ENCODE results near the gene GLUD1. TPM values are rescaled to one million over a fixed set of nuclear protein-coding genes. Genes with fewer than 3 reads are reported as not detected.
"Not testable (repeated sequence)": the region's sequence is repeated elsewhere in the genome, so short reads cannot be mapped to it uniquely, and the experiment has no call there.

Gene GLUD1
- total RNA-seq, 1 donor from 2014 or later = 125 TPM

GRCh38 chr10:87119029-87119428, 24.4 kb upstream of the GLUD1 start:
- not testable (repeated sequence) for H3K27ac Mint-ChIP-seq (ENCODE audit: unreplicated experiment); DNase-seq (ENCODE audit: extremely low spot score, unreplicated experiment)
- peaks cover 12% of the 10 kb centered on the region for H3K36me3 Mint-ChIP-seq (ENCODE audit: unreplicated experiment)

GRCh38 chr10:87118122-87118521, 23.5 kb upstream of the GLUD1 start:
- H3K9me3 Mint-ChIP-seq (ENCODE audit: unreplicated experiment); H3K27me3 Mint-ChIP-seq (ENCODE audit: unreplicated experiment); DNase-seq (ENCODE audit: extremely low spot score, unreplicated experiment); H3K4me3 Mint-ChIP-seq (ENCODE audit: unreplicated experiment); H3K4me1 Mint-ChIP-seq (ENCODE audit: unreplicated experiment); H3K27ac Mint-ChIP-seq (ENCODE audit: unreplicated experiment): not testable (repeated sequence)
- H3K36me3 Mint-ChIP-seq (ENCODE audit: unreplicated experiment) = peaks cover 12% of the 10 kb centered on the region

More at GRCh38 chr10:87119029-87119428, 24.4 kb upstream of the GLUD1 start:
- H3K4me1 Mint-ChIP-seq (ENCODE audit: unreplicated experiment); H3K4me3 Mint-ChIP-seq (ENCODE audit: unreplicated experiment); H3K9me3 Mint-ChIP-seq (ENCODE audit: unreplicated experiment); H3K27me3 Mint-ChIP-seq (ENCODE audit: unreplicated experiment): not testable (repeated sequence)

GRCh38 chr10:87105446-87106124, 10.9 kb upstream of the GLUD1 start:
- H3K9me3 Mint-ChIP-seq (ENCODE audit: unreplicated experiment) = no peaks in the 10 kb centered on the region
- no peak overlapping the region for H3K4me3 Mint-ChIP-seq (ENCODE audit: unreplicated experiment)
- H3K27ac Mint-ChIP-seq (ENCODE audit: unreplicated experiment) = no peak overlapping the region
- DNase-seq (ENCODE audit: extremely low spot score, unreplicated experiment) = no peak
- H3K4me1 Mint-ChIP-seq (ENCODE audit: unreplicated experiment) = no peaks in the 10 kb centered on the region
- TF ChIP-seq, protein P1, sequence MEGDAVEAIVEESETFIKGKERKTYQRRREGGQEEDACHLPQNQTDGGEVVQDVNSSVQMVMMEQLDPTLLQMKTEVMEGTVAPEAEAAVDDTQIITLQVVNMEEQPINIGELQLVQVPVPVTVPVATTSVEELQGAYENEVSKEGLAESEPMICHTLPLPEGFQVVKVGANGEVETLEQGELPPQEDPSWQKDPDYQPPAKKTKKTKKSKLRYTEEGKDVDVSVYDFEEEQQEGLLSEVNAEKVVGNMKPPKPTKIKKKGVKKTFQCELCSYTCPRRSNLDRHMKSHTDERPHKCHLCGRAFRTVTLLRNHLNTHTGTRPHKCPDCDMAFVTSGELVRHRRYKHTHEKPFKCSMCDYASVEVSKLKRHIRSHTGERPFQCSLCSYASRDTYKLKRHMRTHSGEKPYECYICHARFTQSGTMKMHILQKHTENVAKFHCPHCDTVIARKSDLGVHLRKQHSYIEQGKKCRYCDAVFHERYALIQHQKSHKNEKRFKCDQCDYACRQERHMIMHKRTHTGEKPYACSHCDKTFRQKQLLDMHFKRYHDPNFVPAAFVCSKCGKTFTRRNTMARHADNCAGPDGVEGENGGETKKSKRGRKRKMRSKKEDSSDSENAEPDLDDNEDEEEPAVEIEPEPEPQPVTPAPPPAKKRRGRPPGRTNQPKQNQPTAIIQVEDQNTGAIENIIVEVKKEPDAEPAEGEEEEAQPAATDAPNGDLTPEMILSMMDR (IDR thresholded peaks at IDR 0.05) = no peak
- H3K27me3 Mint-ChIP-seq (ENCODE audit: unreplicated experiment) = no peaks in the 10 kb centered on the region
- H3K36me3 Mint-ChIP-seq (ENCODE audit: unreplicated experiment) = peaks cover 39% of the 10 kb centered on the region

GRCh38 chr10:87104727-87105126, 10.1 kb upstream of the GLUD1 start:
- H3K9me3 Mint-ChIP-seq (ENCODE audit: unreplicated experiment); H3K27ac Mint-ChIP-seq (ENCODE audit: unreplicated experiment); H3K4me3 Mint-ChIP-seq (ENCODE audit: unreplicated experiment); H3K4me1 Mint-ChIP-seq (ENCODE audit: unreplicated experiment); DNase-seq (ENCODE audit: extremely low spot score, unreplicated experiment); H3K27me3 Mint-ChIP-seq (ENCODE audit: unreplicated experiment): not testable (repeated sequence)
- H3K36me3 Mint-ChIP-seq (ENCODE audit: unreplicated experiment) = peaks cover 38% of the 10 kb centered on the region

DNA sequence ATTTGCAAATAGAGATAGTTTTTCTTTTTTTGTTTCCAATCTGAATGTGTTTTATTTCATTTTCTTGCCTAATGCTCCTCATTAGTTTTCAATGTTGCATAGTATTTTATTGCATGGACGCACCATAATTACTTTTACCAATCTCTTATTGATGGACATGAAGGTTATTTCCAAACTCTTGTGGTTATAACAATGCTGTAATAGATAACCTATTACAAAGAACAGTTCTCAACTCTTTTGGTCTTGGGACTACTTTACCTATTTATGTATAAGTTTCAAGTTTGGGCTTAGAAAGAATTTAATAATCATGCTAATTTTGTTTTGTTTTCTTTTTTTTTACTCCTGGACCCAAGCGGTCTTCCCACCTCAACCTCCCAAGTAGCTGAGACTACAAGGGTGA, 7.4 kb upstream of the GLUD1 start:
- Mint-ChIP-seq H3K4me3 (ENCODE audit: unreplicated experiment) (no peak overlapping the region), H3K27me3 (ENCODE audit: unreplicated experiment) (no peaks in the 10 kb centered on the region), H3K27ac (ENCODE audit: unreplicated experiment) (no peak overlapping the region), H3K9me3 (ENCODE audit: unreplicated experiment) (peaks cover 8% of the 10 kb centered on the region), H3K36me3 (ENCODE audit: unreplicated experiment) (peaks cover 33% of the 10 kb centered on the region), H3K4me1 (ENCODE audit: unreplicated experiment) (peaks cover 6% of the 10 kb centered on the region)
- TF ChIP-seq, protein P1 (IDR thresholded peaks at IDR 0.05) = no peak
- no peak for DNase-seq (ENCODE audit: extremely low spot score, unreplicated experiment)

GRCh38 chr10:87095236-87095945, 748 bp upstream of the GLUD1 start:
- H3K27me3 Mint-ChIP-seq (ENCODE audit: unreplicated experiment) = no peaks in the 10 kb centered on the region
- peaks cover 16% of the 10 kb centered on the region for H3K36me3 Mint-ChIP-seq (ENCODE audit: unreplicated experiment)
- TF ChIP-seq, protein P1 (IDR thresholded peaks at IDR 0.05) = no peak
- H3K27ac Mint-ChIP-seq (ENCODE audit: unreplicated experiment) = peak overlapping the region; percentile 92
- DNase-seq (ENCODE audit: extremely low spot score, unreplicated experiment) = peak; percentile 94
- H3K4me3 Mint-ChIP-seq (ENCODE audit: unreplicated experiment) = peak overlapping the region; percentile 82
- peaks cover 47% of the 10 kb centered on the region for H3K4me1 Mint-ChIP-seq (ENCODE audit: unreplicated experiment)
- H3K9me3 Mint-ChIP-seq (ENCODE audit: unreplicated experiment) = peaks cover 8% of the 10 kb centered on the region

Data from osteocyte (in vitro differentiated cells).